Coronary artery (tissue), 2 donors: Measurements from ENCODE around the gene ACO1.

Experiments
- DNase-seq: peaks from one replicate; pipeline ENCODE4 v3.0.0-alpha.2; 2017; ENCODE audit warnings: low spot score
- H3K27ac ChIP-seq, 2 donors: fragments of 200-600 bp; sonication (generic); one replicate each; pipeline ENCODE4 v1.5.1; 2016 to 2019
- H3K4me3 ChIP-seq: fragments of 200-600 bp; sonication (generic); 2 replicates; pipeline ENCODE4 v1.5.1; 2016; ENCODE audit warnings: mild to moderate bottlenecking, moderate library complexity
- TF ChIP-seq, protein P1 (sequence below): fragments of 200-600 bp; sonication (generic); IDR thresholded peaks from one replicate; pipeline ENCODE4 v1.5.1; 2019; ENCODE audit warnings: antibody characterized with exemption

ACO1 gene

DNA sequence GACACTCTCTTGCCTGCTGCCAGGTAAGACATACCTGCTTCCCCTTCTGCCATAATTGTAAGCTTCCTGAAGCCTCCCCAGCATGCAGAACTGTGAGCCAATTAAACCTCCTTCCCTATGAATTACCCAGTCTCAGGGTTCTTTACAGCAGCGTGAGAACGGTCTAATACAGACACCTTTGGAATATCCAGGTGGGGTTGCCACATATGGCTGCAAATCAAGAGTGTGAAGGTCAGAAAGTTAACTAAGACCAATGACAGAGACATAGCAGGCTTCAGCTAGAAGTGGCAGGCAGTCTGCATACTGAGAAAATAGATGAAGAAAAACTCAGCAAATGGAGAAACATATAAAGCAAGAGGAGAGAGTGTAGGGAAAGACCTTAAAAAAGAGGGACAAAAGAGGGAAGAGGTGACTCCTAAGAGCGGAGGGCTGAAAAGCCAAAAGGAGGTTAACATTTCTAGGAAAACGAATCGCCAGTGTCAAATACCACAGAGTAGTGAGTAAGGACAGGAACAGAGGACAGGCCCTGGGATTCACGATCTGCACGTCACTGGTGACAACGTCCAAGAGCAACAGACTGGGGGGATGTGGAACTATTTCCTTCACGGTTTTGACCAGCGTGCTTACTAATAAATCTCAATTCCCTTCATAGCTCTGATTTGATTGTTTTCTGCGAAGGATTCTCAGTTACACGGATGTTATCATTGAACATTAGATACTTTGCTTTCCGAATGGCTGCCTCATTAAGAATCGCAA is 1.7 kb upstream of the ACO1 start:
- no peak for DNase-seq
- Histone ChIP-seq H3K4me3 (no peak overlapping the region), H3K27ac (no peak overlapping the region)
- TF ChIP-seq, protein P1, sequence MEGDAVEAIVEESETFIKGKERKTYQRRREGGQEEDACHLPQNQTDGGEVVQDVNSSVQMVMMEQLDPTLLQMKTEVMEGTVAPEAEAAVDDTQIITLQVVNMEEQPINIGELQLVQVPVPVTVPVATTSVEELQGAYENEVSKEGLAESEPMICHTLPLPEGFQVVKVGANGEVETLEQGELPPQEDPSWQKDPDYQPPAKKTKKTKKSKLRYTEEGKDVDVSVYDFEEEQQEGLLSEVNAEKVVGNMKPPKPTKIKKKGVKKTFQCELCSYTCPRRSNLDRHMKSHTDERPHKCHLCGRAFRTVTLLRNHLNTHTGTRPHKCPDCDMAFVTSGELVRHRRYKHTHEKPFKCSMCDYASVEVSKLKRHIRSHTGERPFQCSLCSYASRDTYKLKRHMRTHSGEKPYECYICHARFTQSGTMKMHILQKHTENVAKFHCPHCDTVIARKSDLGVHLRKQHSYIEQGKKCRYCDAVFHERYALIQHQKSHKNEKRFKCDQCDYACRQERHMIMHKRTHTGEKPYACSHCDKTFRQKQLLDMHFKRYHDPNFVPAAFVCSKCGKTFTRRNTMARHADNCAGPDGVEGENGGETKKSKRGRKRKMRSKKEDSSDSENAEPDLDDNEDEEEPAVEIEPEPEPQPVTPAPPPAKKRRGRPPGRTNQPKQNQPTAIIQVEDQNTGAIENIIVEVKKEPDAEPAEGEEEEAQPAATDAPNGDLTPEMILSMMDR: no peak

DNA sequence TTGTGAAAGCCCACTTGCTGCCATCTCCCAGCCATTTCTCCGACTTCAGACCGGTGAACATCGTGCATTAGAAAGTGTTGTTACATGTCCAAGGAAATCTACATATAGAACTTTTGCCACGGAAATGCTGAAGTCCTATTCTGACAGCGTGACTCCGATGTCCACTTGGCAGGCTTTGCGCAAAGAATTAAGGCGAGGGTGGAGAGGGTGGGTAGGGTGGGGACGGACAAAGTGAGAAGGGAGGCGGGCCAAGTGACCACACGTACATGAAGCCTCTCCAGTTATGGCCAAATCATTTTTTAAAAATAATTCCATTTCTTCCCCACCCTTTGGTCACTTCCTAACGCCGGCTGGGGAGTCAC is 460 bp upstream of the ACO1 start:
- peak overlapping the region; percentile 90 for H3K4me3 ChIP-seq
- TF ChIP-seq, protein P1: no peak
- peak overlapping the region; percentile 73 to 96 for H3K27ac ChIP-seq
- no peak for DNase-seq

DNA sequence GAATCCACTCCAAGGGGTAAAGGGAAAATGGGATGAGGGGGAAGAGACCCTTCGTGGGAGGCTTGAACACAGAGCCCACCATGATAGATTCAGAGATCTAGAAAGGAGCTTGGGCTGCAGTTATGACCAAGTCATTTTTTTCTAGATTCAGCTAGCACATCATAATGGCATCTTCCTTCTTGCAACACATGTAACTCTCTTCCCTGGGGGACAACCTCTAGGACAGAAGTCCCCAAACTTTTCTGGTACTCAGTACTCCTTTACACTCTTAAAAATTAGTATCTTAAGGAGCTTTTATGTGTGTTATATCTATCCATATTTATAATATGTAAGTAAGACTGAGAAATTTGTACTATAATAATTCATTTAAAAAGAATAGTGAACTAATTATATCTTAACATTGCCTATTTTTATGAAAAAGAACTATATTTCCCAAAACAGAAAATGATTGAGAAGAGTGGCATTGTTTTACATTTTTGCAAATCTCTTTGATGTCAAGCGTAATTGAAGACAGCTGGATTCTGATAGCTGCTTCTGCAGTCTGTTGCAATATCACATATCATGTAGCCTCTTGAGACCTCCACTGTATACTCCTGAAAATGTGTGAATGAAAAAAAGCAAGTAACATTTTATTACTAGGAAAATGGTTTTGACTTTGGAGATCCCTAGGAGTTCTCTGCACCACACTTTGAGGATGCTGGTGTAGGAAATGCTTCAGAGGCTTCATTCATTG is 875 bp downstream of the ACO1 start:
- TF ChIP-seq, protein P1: no peak
- Histone ChIP-seq H3K4me3 (peak overlapping the region; percentile 90), H3K27ac (peak overlapping the region; percentile 73 to 96)
- DNase-seq: no peak

DNA sequence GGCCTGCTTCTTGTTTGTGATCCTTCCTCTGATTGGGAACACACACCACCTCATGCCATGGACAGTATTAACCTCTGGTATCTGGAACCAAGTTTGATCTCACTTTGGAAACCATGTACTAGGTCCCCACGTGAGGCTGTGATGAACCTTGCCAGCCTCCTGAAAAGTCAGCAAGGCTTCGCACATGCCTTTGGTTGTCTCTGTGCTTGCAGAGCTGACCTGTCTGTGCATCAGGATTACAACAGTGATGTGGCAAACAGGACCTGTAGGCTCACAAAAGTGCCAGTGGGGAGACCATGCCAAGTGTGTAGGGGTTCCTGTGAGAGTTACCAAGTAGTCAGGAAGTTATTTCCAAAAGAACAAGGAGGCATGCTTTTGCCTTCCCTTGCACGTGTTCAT is 1.4 kb downstream of the ACO1 start:
- H3K4me3 ChIP-seq: peak overlapping the region; percentile 90
- TF ChIP-seq, protein P1: no peak
- no peak overlapping the region for H3K27ac ChIP-seq
- no peak for DNase-seq

DNA sequence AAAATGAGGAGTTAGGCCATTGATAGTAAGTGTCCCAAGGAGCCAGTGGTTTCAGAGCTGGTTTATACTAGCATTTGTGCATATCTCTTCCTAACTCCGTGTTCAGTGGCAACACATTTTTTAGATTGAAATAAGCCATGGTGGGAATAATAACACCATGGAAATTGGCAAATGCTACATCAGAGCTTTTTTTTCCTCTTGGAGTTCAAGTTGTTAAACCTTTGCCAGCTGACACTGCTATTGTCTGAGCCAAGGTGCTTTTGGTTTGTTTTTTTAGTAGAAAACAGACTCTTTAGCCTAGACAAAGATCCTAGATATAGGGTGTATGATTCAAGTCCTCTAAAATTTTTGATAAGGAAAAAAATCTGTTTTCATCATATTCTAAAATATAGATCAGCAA is 2.8 kb downstream of the ACO1 start:
- Histone ChIP-seq H3K27ac (no peak overlapping the region), H3K4me3 (no peak overlapping the region)
- TF ChIP-seq, protein P1: no peak
- DNase-seq: no peak

DNA sequence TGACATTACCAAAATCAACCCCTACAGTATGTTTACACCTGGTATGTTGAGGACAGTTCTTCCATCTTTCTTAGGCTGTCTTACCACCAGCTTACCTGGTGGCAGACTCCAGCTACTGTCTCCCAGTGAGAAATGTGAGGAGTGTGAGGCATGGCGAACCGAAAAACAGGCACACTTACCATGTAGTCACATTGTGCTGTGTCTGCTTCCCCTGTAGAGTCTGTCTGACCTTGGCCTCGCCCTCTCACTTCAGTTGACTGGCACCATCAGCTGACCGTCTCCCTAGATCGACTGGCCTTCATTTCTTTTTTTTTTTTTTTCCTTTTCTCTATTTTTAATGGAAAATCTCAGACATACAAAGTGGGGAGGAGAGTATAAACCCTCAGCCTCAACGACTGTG is 4.9 kb downstream of the ACO1 start:
- DNase-seq: no peak
- Histone ChIP-seq H3K4me3 (no peak overlapping the region), H3K27ac (no peak overlapping the region)
- TF ChIP-seq, protein P1: no peak

DNA sequence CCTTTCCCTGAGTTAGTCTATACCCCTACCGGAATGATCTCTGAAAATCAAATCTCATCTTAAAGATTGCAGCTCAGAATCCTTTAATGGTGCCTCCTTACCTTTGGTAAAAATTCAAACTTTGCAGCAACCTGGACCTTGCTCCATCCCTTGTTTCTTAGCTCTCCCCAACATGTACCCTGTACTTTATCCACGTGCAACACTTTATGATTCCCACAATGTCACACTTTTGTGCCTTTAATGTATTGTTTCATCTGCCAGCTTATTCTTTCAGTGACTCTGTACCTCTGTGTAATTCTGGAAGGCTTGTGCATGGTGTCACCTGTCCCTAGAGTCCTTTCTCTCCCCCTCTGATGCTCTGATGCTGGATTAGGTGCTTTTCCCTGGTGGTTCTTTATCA is 9.5 kb downstream of the ACO1 start:
- Histone ChIP-seq H3K4me3 (no peak overlapping the region), H3K27ac (no peak overlapping the region)
- TF ChIP-seq, protein P1: no peak
- no peak for DNase-seq
